IMR-90 (cell line): ENCODE measurements around the gene MICU1. TPM values are rescaled to one million over a fixed set of nuclear protein-coding genes. Genes with fewer than 3 reads are reported as not detected.

Experiments
- ATAC-seq: fragments of 200-7000 bp; cut with Tn5 transposase; 2 replicates; pipeline ENCODE4 v1.9.1; 2020; ENCODE audit warnings: low read depth, mild to moderate bottlenecking, moderate library complexity
- BruUV-seq: library from RNA; stranded (reverse); fragments of 400-500 nt; replicated peaks from 2 replicates; lab custom pipeline; 2021; lab: Mats Ljungman, UMichigan
- CTCF ChIA-PET: fragments of 300-600 bp; formaldehyde crosslinking; extraction: SDS; loops from one replicate; lab custom pipeline; 2021; ENCODE audit warnings: antibody characterized with exemption; lab: Yijun Ruan, JAX
- POLR2A ChIA-PET: fragments of 300-600 bp; sonication (Branson Sonifier 250); formaldehyde crosslinking; loops from one replicate; lab custom pipeline; 2022; ENCODE audit warnings: antibody characterized with exemption; ENCODE audit not compliant: unreplicated experiment; lab: Charles Lee
- DNase-seq: peaks from one replicate; pipeline ENCODE4 v3.0.0; 2013
- H2AFZ ChIP-seq: replicated peaks from 2 replicates; pipeline ENCODE3; 2013; ENCODE audit warnings: low read length, mild to moderate bottlenecking; ENCODE audit not compliant: poor library complexity
- H2AK5ac ChIP-seq: 2 replicates; pipeline ENCODE4 v1.6.1; 2013; ENCODE audit warnings: low read depth, low read length, inconsistent platforms
- H2AK9ac ChIP-seq: replicated peaks from 2 replicates; pipeline ENCODE3; 2013; ENCODE audit warnings: mild to moderate bottlenecking, low read depth, low read length, moderate library complexity; ENCODE audit not compliant: poor library complexity
- H2BK120ac ChIP-seq: 2 replicates; pipeline ENCODE4 v1.6.1; 2013; ENCODE audit warnings: low read depth, low read length, inconsistent platforms
- H2BK15ac ChIP-seq: 3 replicates; pipeline ENCODE4 v1.6.1; 2013; ENCODE audit warnings: low read depth, low read length, inconsistent platforms
- H2BK20ac ChIP-seq: 2 replicates; pipeline ENCODE4 v1.6.1; 2013; ENCODE audit warnings: low read depth, mild to moderate bottlenecking, inconsistent platforms, low read length, moderate library complexity
- H2BK5ac ChIP-seq: 2 replicates; pipeline ENCODE4 v1.6.1; 2013; ENCODE audit warnings: mild to moderate bottlenecking, low read depth, low read length, inconsistent platforms; ENCODE audit not compliant: poor library complexity, severe bottlenecking
- H3K14ac ChIP-seq: replicated peaks from 2 replicates; pipeline ENCODE4 v1.6.1; 2013; ENCODE audit warnings: low read depth, low read length, inconsistent platforms
- H3K18ac ChIP-seq: 2 replicates; pipeline ENCODE4 v1.6.1; 2013; ENCODE audit warnings: low read depth, low read length, control low read depth
- H3K23ac ChIP-seq: 2 replicates; pipeline ENCODE4 v1.6.1; 2013; ENCODE audit warnings: low read depth, low read length, inconsistent platforms
- H3K27ac ChIP-seq: 2 replicates; pipeline ENCODE4 v1.5.1; 2013; ENCODE audit warnings: mild to moderate bottlenecking, control low read depth, low read length; ENCODE audit not compliant: insufficient read depth
- H3K27me3 ChIP-seq: 2 replicates; pipeline ENCODE4 v1.6.1; 2013; ENCODE audit warnings: low read length; ENCODE audit not compliant: control insufficient read depth, insufficient read depth
- H3K36me3 ChIP-seq: 2 replicates; pipeline ENCODE4 v1.6.1; 2013; ENCODE audit warnings: low read length, mixed read lengths; ENCODE audit not compliant: control insufficient read depth, insufficient read depth
- H3K4ac ChIP-seq: 2 replicates; pipeline ENCODE4 v1.6.1; 2013; ENCODE audit warnings: low read depth, low read length, inconsistent platforms
- H3K4me1 ChIP-seq: 2 replicates; pipeline ENCODE4 v1.6.1; 2013; ENCODE audit warnings: low read length, mixed read lengths; ENCODE audit not compliant: control insufficient read depth, insufficient read depth
- H3K4me2 ChIP-seq: 2 replicates; pipeline ENCODE4 v1.6.1; 2013; ENCODE audit warnings: low read depth, mild to moderate bottlenecking, control low read depth, low read length, moderate library complexity
- H3K4me3 ChIP-seq: 2 replicates; pipeline ENCODE4 v1.5.1; 2013; ENCODE audit warnings: low read depth, mild to moderate bottlenecking, control low read depth, low read length, moderate library complexity; ENCODE audit not compliant: insufficient read depth
- H3K56ac ChIP-seq: 2 replicates; pipeline ENCODE4 v1.6.1; 2013; ENCODE audit warnings: low read length, inconsistent platforms; ENCODE audit not compliant: insufficient read depth; ENCODE audit errors: extremely low read depth
- H3K79me1 ChIP-seq, 2 experiments: 2 replicates each; pipeline ENCODE4 v1.6.1; 2013; ENCODE audit warnings: low read length in 2 of 2, inconsistent platforms in 1 of 2, low read depth in 1 of 2
- H3K9ac ChIP-seq: 2 replicates; pipeline ENCODE4 v1.6.1; 2013; ENCODE audit warnings: low read depth, low read length, control low read depth
- H3K9me1 ChIP-seq: 2 replicates; pipeline ENCODE4 v1.6.1; 2013; ENCODE audit warnings: low read length, inconsistent platforms; ENCODE audit not compliant: insufficient read depth
- H3K9me3 ChIP-seq: 2 replicates; pipeline ENCODE4 v1.6.1; 2013; ENCODE audit warnings: low read length; ENCODE audit not compliant: control insufficient read depth, insufficient read depth
- H4K20me1 ChIP-seq: 2 replicates; pipeline ENCODE4 v1.6.1; 2013; ENCODE audit warnings: low read length, inconsistent platforms; ENCODE audit not compliant: insufficient read depth
- H4K5ac ChIP-seq: 2 replicates; pipeline ENCODE4 v1.6.1; 2013; ENCODE audit warnings: mild to moderate bottlenecking, low read depth, low read length, control low read depth
- H4K8ac ChIP-seq, 2 experiments: 2 replicates each; pipeline ENCODE4 v1.6.1; 2013; ENCODE audit warnings: low read depth in 2 of 2, low read length in 2 of 2, control low read depth in 1 of 2, inconsistent platforms in 1 of 2
- H4K91ac ChIP-seq: 2 replicates; pipeline ENCODE4 v1.6.1; 2013; ENCODE audit warnings: low read depth, low read length, inconsistent platforms; ENCODE audit not compliant: insufficient read depth
- RCOR1 ChIP-seq: IDR thresholded peaks from 2 replicates; pipeline ENCODE4 v1.6.1; 2012; ENCODE audit warnings: mild to moderate bottlenecking, low read length, improper control_type of control experiment; ENCODE audit not compliant: insufficient replicate concordance
- WGBS, 2 experiments: methylation state at CpG; one replicate each; pipeline versions ENCODE4 v1.1.5 to v1.1.7; 2013; ENCODE audit warnings: missing lambda C conversion rate in 2 of 2; ENCODE audit not compliant: insufficient read length in 1 of 2; ENCODE audit errors: extremely low coverage in 2 of 2; 5-methylcytosine and 5-hydroxymethylcytosine counted together
- dilution Hi-C: fragments of 300-500 bp; cut with HindIII; formaldehyde crosslinking; loops from one replicate; pipeline ENCODE4 v1.14.3; 2018; ENCODE audit warnings: low sequenced_read_pairs; ENCODE audit not compliant: unreplicated experiment
- in situ Hi-C: fragments of 300-500 bp; cut with MboI; formaldehyde crosslinking; loops from 3 replicates; pipeline ENCODE4 v1.14.3; 2019; ENCODE audit warnings: low sequenced_read_pairs, inconsistent platforms, mixed read lengths
- intact Hi-C: fragments of 100-400 bp; cut with micrococcal nuclease; formaldehyde crosslinking; loops from 2 replicates; pipeline ENCODE4 v1.10.0; 2022
- polyA plus RNA-seq, 3 experiments: library from polyadenylated mRNA; depleted of rRNA; stranded (reverse); fragments of >200 nt; gene quantifications; 2 replicates each; pipeline ENCODE4 v1.2.3, GENCODE V29; 2012; ENCODE audit warnings: low replicate concordance in 1 of 3
- total RNA-seq: library from RNA; depleted of rRNA; stranded (reverse); fragments of >200 nt; gene quantifications from 2 replicates; pipeline ENCODE4 v1.2.3, GENCODE V29; 2012

Gene MICU1
- total and polyA plus RNA-seq, 2 of the 4 experiments (the other 2 are of a cell fraction) = 43.6 to 44.7 TPM

DNA sequence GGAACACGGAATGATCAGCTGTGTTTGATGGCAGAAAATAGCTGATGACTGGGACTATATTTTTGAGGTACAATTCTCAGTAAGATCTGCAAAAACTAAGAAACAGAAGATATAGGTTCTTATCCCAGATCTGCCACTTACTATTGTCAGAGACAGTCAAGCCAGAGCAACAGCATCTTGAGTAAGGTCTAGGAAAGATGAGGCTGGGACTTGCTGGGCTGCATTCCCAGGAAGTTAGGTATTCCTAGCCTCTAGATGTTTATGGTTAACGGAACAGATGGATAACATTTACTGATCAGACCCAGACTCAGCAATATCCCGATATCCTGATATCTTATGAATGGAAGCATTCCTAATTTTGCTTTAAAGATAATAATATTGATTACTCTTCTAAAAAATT is 202.5 kb downstream of the MICU1 start:
- no peak overlapping the region for H2AK9ac ChIP-seq
- no peaks in the 10 kb centered on the region for H4K20me1 ChIP-seq
- no peak overlapping the region for H3K4me3 ChIP-seq
- no peak overlapping the region for H3K56ac ChIP-seq
- no peak overlapping the region for H2BK15ac ChIP-seq
- ChIA-PET CTCF (interaction anchor here (0.9 kb wide), 1 partner anchor 13 kb away, joined by 3 read pairs; no protein-coding TSS in a partner anchor), POLR2A (no interaction called here)
- no peak overlapping the region for H4K91ac ChIP-seq
- no peaks in the 10 kb centered on the region; the same call in 1 of the 2 replicates for H3K9me1 ChIP-seq
- no peak overlapping the region for H3K18ac ChIP-seq
- no peak overlapping the region for H2BK20ac ChIP-seq
- H3K9me3 ChIP-seq = no peaks in the 10 kb centered on the region
- intact Hi-C loops (no loop called here), in situ Hi-C loops (no loop called here), dilution Hi-C loops (no loop called here)
- H3K14ac ChIP-seq = no peak overlapping the region
- no CpG with 5 or more reads among the region's 3 CpGs for WGBS, 2 experiments
- no peak overlapping the region for H3K9ac ChIP-seq
- H3K23ac ChIP-seq = no peak overlapping the region
- H3K4me1 ChIP-seq = no peaks in the 10 kb centered on the region
- peaks cover 12% of the 10 kb centered on the region for H3K36me3 ChIP-seq
- no peak overlapping the region for H3K4ac ChIP-seq
- H3K27ac ChIP-seq = no peak overlapping the region
- no TSS peak for BruUV-seq
- no peak for TF ChIP-seq RCOR1
- H3K4me2 ChIP-seq = no peak overlapping the region
- H4K5ac ChIP-seq = no peak overlapping the region
- DNase-seq = no peak
- H4K8ac ChIP-seq = no peak overlapping the region
- H2AFZ ChIP-seq = no peak overlapping the region
- no peak overlapping the region for H2BK5ac ChIP-seq
- no peak overlapping the region for H2AK5ac ChIP-seq
- no peaks in the 10 kb centered on the region for H3K27me3 ChIP-seq
- no peak for ATAC-seq
- no peaks in the 10 kb centered on the region for H3K79me1 ChIP-seq
- H2BK120ac ChIP-seq = no peak overlapping the region
